ENCODE measurements around the gene ADARB1. TPM values are rescaled to one million over a fixed set of nuclear protein-coding genes. Genes with fewer than 3 reads are reported as not detected.

The ADARB1 gene
- total RNA-seq, 1 donor from 2014 or later: 5.1 TPM

- peaks cover under 1% of the 10 kb centered on the region for H3K36me3 Mint-ChIP-seq
- no peaks in the 10 kb centered on the region for H3K9me3 Mint-ChIP-seq
- Histone ChIP-seq H3K79me2 (ENCODE audit: low read depth) (no peaks in the 10 kb centered on the region), H3K27ac (no peak overlapping the region), H3K4me3 (no peak overlapping the region), H4K20me1 (ENCODE audit: low read depth) (no peaks in the 10 kb centered on the region), H3K9ac (no peak overlapping the region), H2AFZ (replicated peaks) (no peak overlapping the region), H3K4me2 (no peak overlapping the region), H3F3A (ENCODE audit: low read depth) (no peaks in the 10 kb centered on the region), H3K27me3 (no peaks in the 10 kb centered on the region), H3K36me3 (no peaks in the 10 kb centered on the region), H3K9me3 (ENCODE audit: low read depth) (no peaks in the 10 kb centered on the region), H3K4me1 (no peaks in the 10 kb centered on the region)
- no peaks in the 10 kb centered on the region for H3K4me1 Mint-ChIP-seq
- peaks cover 4% of the 10 kb centered on the region for H3K27me3 Mint-ChIP-seq (ENCODE audit: insufficient read depth, low read depth)
- DNase-seq (ENCODE audit: low spot score): no peak
- TF ChIP-seq EZH2phosphoT487 (IDR thresholded peaks at IDR 0.05) (no peak), EZH2 (IDR thresholded peaks at IDR 0.05) (no peak), CTCF (IDR thresholded peaks at IDR 0.05) (no peak)
- no peak overlapping the region for H3K4me3 Mint-ChIP-seq
- H3K27ac Mint-ChIP-seq: no peak overlapping the region
Measured at GRCh38 chr21:45199201-45199600, 124.8 kb downstream of the ADARB1 start.

GRCh38 chr21:45200031-45200430 lies 125.7 kb downstream of the ADARB1 start:
- H3K27me3 ChIP-seq: no peaks in the 10 kb centered on the region
- H3K36me3 ChIP-seq: no peaks in the 10 kb centered on the region
- H4K20me1 ChIP-seq (ENCODE audit: low read depth): no peaks in the 10 kb centered on the region
- Mint-ChIP-seq H3K27me3 (ENCODE audit: insufficient read depth, low read depth) (peaks cover 4% of the 10 kb centered on the region), H3K27ac (no peak overlapping the region), H3K4me3 (no peak overlapping the region), H3K9me3 (no peaks in the 10 kb centered on the region), H3K36me3 (peaks cover 3% of the 10 kb centered on the region), H3K4me1 (no peaks in the 10 kb centered on the region)
- H3F3A ChIP-seq (ENCODE audit: low read depth): no peaks in the 10 kb centered on the region
- no peak overlapping the region for H3K9ac ChIP-seq
- no peak overlapping the region for H2AFZ ChIP-seq (replicated peaks)
- H3K9me3 ChIP-seq (ENCODE audit: low read depth): no peaks in the 10 kb centered on the region
- no peak for TF ChIP-seq EZH2 (IDR thresholded peaks at IDR 0.05)
- TF ChIP-seq CTCF (IDR thresholded peaks at IDR 0.05): no peak
- no peak for TF ChIP-seq EZH2phosphoT487 (IDR thresholded peaks at IDR 0.05)
- H3K4me1 ChIP-seq: no peaks in the 10 kb centered on the region
- no peak overlapping the region for H3K4me3 ChIP-seq
- DNase-seq (ENCODE audit: low spot score): no peak
- no peaks in the 10 kb centered on the region for H3K79me2 ChIP-seq (ENCODE audit: low read depth)
- no peak overlapping the region for H3K4me2 ChIP-seq
- H3K27ac ChIP-seq: no peak overlapping the region

- Mint-ChIP-seq H3K36me3 (peaks cover 3% of the 10 kb centered on the region), H3K4me1 (no peaks in the 10 kb centered on the region), H3K27me3 (ENCODE audit: insufficient read depth, low read depth) (peaks cover 4% of the 10 kb centered on the region), H3K27ac (no peak overlapping the region), H3K9me3 (no peaks in the 10 kb centered on the region), H3K4me3 (no peak overlapping the region)
- H3K27ac ChIP-seq: no peak overlapping the region
- no peaks in the 10 kb centered on the region for H3K36me3 ChIP-seq
- no peak for DNase-seq (ENCODE audit: low spot score)
- H4K20me1 ChIP-seq (ENCODE audit: low read depth): no peaks in the 10 kb centered on the region
- H3K79me2 ChIP-seq (ENCODE audit: low read depth): no peaks in the 10 kb centered on the region
- no peaks in the 10 kb centered on the region for H3K4me1 ChIP-seq
- no peak overlapping the region for H2AFZ ChIP-seq (replicated peaks)
- TF ChIP-seq EZH2phosphoT487 (IDR thresholded peaks at IDR 0.05) (no peak), EZH2 (IDR thresholded peaks at IDR 0.05) (no peak), CTCF (IDR thresholded peaks at IDR 0.05) (no peak)
- H3F3A ChIP-seq (ENCODE audit: low read depth): no peaks in the 10 kb centered on the region
- no peak overlapping the region for H3K9ac ChIP-seq
- no peaks in the 10 kb centered on the region for H3K27me3 ChIP-seq
- H3K9me3 ChIP-seq (ENCODE audit: low read depth): no peaks in the 10 kb centered on the region
- no peak overlapping the region for H3K4me3 ChIP-seq
- H3K4me2 ChIP-seq: no peak overlapping the region
Measured at GRCh38 chr21:45200581-45201296, 126.4 kb downstream of the ADARB1 start.
